H9 (cell line): ENCODE results near the gene LARP6. TPM values are rescaled to one million over a fixed set of nuclear protein-coding genes. Genes with fewer than 3 reads are reported as not detected.

Source experiments
- DNase-seq: peaks from one replicate; pipeline ENCODE4 v3.0.0-alpha.2; 2017
- H2AFZ ChIP-seq: one replicate; pipeline ENCODE4 v1.6.1; 2013; ENCODE audit warnings: mild to moderate bottlenecking, low read length, control low read depth, moderate library complexity
- H2AK5ac ChIP-seq: 2 replicates; pipeline ENCODE4 v1.6.1; 2013; ENCODE audit warnings: low read length, control low read depth, mixed read lengths; ENCODE audit not compliant: insufficient read length
- H2BK120ac ChIP-seq: one replicate; pipeline ENCODE4 v1.6.1; 2013; ENCODE audit warnings: low read depth, mild to moderate bottlenecking, low read length, control low read depth, inconsistent platforms; ENCODE audit not compliant: poor library complexity, severe bottlenecking
- H2BK12ac ChIP-seq: 2 replicates; pipeline ENCODE4 v1.6.1; 2013; ENCODE audit warnings: low read length, control low read depth, mixed read lengths, low read depth; ENCODE audit not compliant: insufficient read length
- H2BK15ac ChIP-seq: 2 replicates; pipeline ENCODE4 v1.6.1; 2013; ENCODE audit warnings: low read depth, low read length, control low read depth
- H2BK20ac ChIP-seq: one replicate; pipeline ENCODE4 v1.6.1; 2013; ENCODE audit warnings: low read depth, mild to moderate bottlenecking, low read length, control low read depth, inconsistent platforms; ENCODE audit not compliant: poor library complexity, severe bottlenecking
- H2BK5ac ChIP-seq: 2 replicates; pipeline ENCODE4 v1.6.1; 2013; ENCODE audit warnings: low read length, control low read depth, mixed read lengths; ENCODE audit not compliant: insufficient read length
- H3K14ac ChIP-seq: 2 replicates; pipeline ENCODE4 v1.6.1; 2013; ENCODE audit warnings: low read length, control low read depth; ENCODE audit not compliant: insufficient read depth
- H3K18ac ChIP-seq: 2 replicates; pipeline ENCODE4 v1.6.1; 2013; ENCODE audit warnings: low read depth, mild to moderate bottlenecking, mixed read lengths, low read length, control low read depth; ENCODE audit not compliant: insufficient read length
- H3K23ac ChIP-seq: 2 replicates; pipeline ENCODE4 v1.6.1; 2013; ENCODE audit warnings: low read length, control low read depth, mixed read lengths, low read depth; ENCODE audit not compliant: insufficient read length
- H3K23me2 ChIP-seq: 2 replicates; pipeline ENCODE4 v1.6.1; 2013; ENCODE audit warnings: low read depth, mild to moderate bottlenecking, mixed read lengths, low read length, control low read depth; ENCODE audit not compliant: insufficient read length, poor library complexity, severe bottlenecking
- H3K27ac ChIP-seq: 2 replicates; pipeline ENCODE4 v1.5.1; 2013; ENCODE audit warnings: low read length, control low read depth, mixed read lengths, low read depth; ENCODE audit not compliant: insufficient read length
- H3K27me3 ChIP-seq: 2 replicates; pipeline ENCODE4 v1.6.1; 2013; ENCODE audit warnings: low read length, control low read depth, inconsistent platforms; ENCODE audit not compliant: insufficient read depth
- H3K4ac ChIP-seq: 2 replicates; pipeline ENCODE4 v1.6.1; 2013; ENCODE audit warnings: low read depth, mild to moderate bottlenecking, control low read depth, inconsistent platforms, low read length, moderate library complexity
- H3K4me1 ChIP-seq: 2 replicates; pipeline ENCODE4 v1.6.1; 2013; ENCODE audit warnings: low read length, control low read depth, inconsistent platforms; ENCODE audit not compliant: insufficient read depth
- H3K4me2 ChIP-seq: 2 replicates; pipeline ENCODE4 v1.6.1; 2013; ENCODE audit warnings: low read length, control low read depth, mixed read lengths; ENCODE audit not compliant: insufficient read length, insufficient read depth
- H3K56ac ChIP-seq: 2 replicates; pipeline ENCODE4 v1.6.1; 2013; ENCODE audit warnings: low read depth, mild to moderate bottlenecking, mixed read lengths, low read length, control low read depth; ENCODE audit not compliant: insufficient read length
- H3K79me1 ChIP-seq: 2 replicates; pipeline ENCODE4 v1.6.1; 2013; ENCODE audit warnings: low read depth, mild to moderate bottlenecking, moderate library complexity, low read length, control low read depth, inconsistent platforms; ENCODE audit not compliant: insufficient read depth, poor library complexity, severe bottlenecking
- H3K79me2 ChIP-seq: 2 replicates; pipeline ENCODE4 v1.6.1; 2013; ENCODE audit warnings: low read length, control low read depth, inconsistent platforms; ENCODE audit not compliant: insufficient read depth
- H3K9ac ChIP-seq: 2 replicates; pipeline ENCODE4 v1.6.1; 2013; ENCODE audit warnings: low read length, control low read depth, mixed read lengths; ENCODE audit not compliant: insufficient read length; ENCODE audit errors: extremely low read depth
- H3K9me3 ChIP-seq: one replicate; pipeline ENCODE4 v1.6.1; 2013; ENCODE audit warnings: low read depth, low read length, inconsistent platforms; ENCODE audit not compliant: control insufficient read depth
- H3T11ph ChIP-seq: one replicate; pipeline ENCODE4 v1.6.1; 2013; ENCODE audit warnings: mild to moderate bottlenecking, low read length, control low read depth, inconsistent platforms
- H4K20me1 ChIP-seq: one replicate; pipeline ENCODE4 v1.6.1; 2013; ENCODE audit not compliant: control insufficient read depth, insufficient read length, insufficient read depth
- H4K5ac ChIP-seq: 2 replicates; pipeline ENCODE4 v1.6.1; 2013; ENCODE audit warnings: low read depth, mild to moderate bottlenecking, mixed read lengths, low read length, control low read depth; ENCODE audit not compliant: insufficient read length
- H4K8ac ChIP-seq: replicated peaks from 2 replicates; pipeline ENCODE4 v1.6.1; 2013; ENCODE audit warnings: low read length, control low read depth, mixed read lengths, low read depth; ENCODE audit not compliant: insufficient read length
- H4K91ac ChIP-seq: 2 replicates; pipeline ENCODE4 v1.6.1; 2013; ENCODE audit warnings: low read depth, mild to moderate bottlenecking, moderate library complexity, mixed read lengths, low read length, control low read depth; ENCODE audit not compliant: insufficient read length
- H3K27ac Mint-ChIP-seq, 3 experiments: 2 replicates in 2 of 3; 3 replicates in 1 of 3; pipeline ENCODE4 v1.8.0; 2020 to 2021; ENCODE audit warnings: mixed read lengths in 3 of 3, mild to moderate bottlenecking in 1 of 3, moderate library complexity in 1 of 3
- H3K27me3 Mint-ChIP-seq: 2 replicates; pipeline ENCODE4 v1.8.0; 2021; ENCODE audit warnings: low read depth, mild to moderate bottlenecking, moderate library complexity, mixed read lengths
- H3K36me3 Mint-ChIP-seq, 3 experiments: 2 replicates in 2 of 3; 3 replicates in 1 of 3; pipeline ENCODE4 v1.8.0; 2020 to 2021; ENCODE audit warnings: low read depth in 3 of 3, mixed read lengths in 3 of 3; ENCODE audit not compliant: insufficient read depth in 1 of 3
- H3K4me1 Mint-ChIP-seq, 2 experiments: 2 replicates each; pipeline ENCODE4 v1.8.0; 2020; ENCODE audit warnings: mixed read lengths in 2 of 2
- H3K4me3 Mint-ChIP-seq, 2 experiments: 2 replicates in 1 of 2; 3 replicates in 1 of 2; pipeline ENCODE4 v1.8.0; 2020 to 2021; ENCODE audit warnings: mild to moderate bottlenecking in 2 of 2, mixed read lengths in 2 of 2, moderate library complexity in 1 of 2
- H3K9me3 Mint-ChIP-seq, 2 experiments: 2 replicates in 1 of 2; 3 replicates in 1 of 2; pipeline ENCODE4 v1.8.0; 2020; ENCODE audit warnings: mild to moderate bottlenecking in 2 of 2, mixed read lengths in 2 of 2, moderate library complexity in 1 of 2
- CTCF ChIP-seq: fragments of 200-600 bp; sonication (generic); conservative IDR thresholded peaks from 3 replicates; pipeline ENCODE4 v1.8.0; 2021; ENCODE audit warnings: antibody characterized with exemption, mild to moderate bottlenecking
- WGBS: extraction: QIAGEN DNeasy Blood & Tissue Kit; methylation state at CpG from one replicate; pipeline ENCODE4 v1.1.7; 2013; ENCODE audit warnings: missing lambda C conversion rate, low lambda C conversion rate, mixed read lengths; ENCODE audit not compliant: insufficient read length; ENCODE audit errors: extremely low coverage; 5-methylcytosine and 5-hydroxymethylcytosine counted together
- total RNA-seq: library from RNA; stranded (reverse); gene quantifications from 2 replicates; pipeline ENCODE4 v1.2.1, GENCODE V29; 2021

Gene LARP6
- total RNA-seq, 1 experiment from 2014 or later, result 18.9 TPM

- H3K4me2 ChIP-seq, result no peak overlapping the region
- no peaks in the 10 kb centered on the region for H3K23me2 ChIP-seq
- no peak for DNase-seq
- no peak overlapping the region for H4K91ac ChIP-seq
- no peaks in the 10 kb centered on the region for H4K20me1 ChIP-seq
- no peak overlapping the region for H2BK5ac ChIP-seq
- H3K9ac ChIP-seq, result no peak overlapping the region
- no CpG with 5 or more reads among the region's 3 CpGs for WGBS
- no peak overlapping the region for H2BK120ac ChIP-seq
- H2BK12ac ChIP-seq, result no peak overlapping the region
- H3K4me1 Mint-ChIP-seq, result peaks cover 2 to 25% of the 10 kb centered on the region in 2 experiments; a peak in 3 of 4 replicates
- peaks cover 0 to 3% of the 10 kb centered on the region in 2 experiments; a peak in 2 of 5 replicates for H3K9me3 Mint-ChIP-seq
- no peak overlapping the region for H2BK15ac ChIP-seq
- no peaks in the 10 kb centered on the region for H3K4me1 ChIP-seq
- H3T11ph ChIP-seq, result no peak overlapping the region
- H3K27ac ChIP-seq, result no peak overlapping the region
- H2BK20ac ChIP-seq, result no peak overlapping the region
- no peak overlapping the region for H3K4ac ChIP-seq
- no peak overlapping the region for H3K18ac ChIP-seq
- no peak overlapping the region for H3K23ac ChIP-seq
- no peak overlapping the region for H3K56ac ChIP-seq
- H2AFZ ChIP-seq, result no peak overlapping the region
- H4K5ac ChIP-seq, result no peak overlapping the region
- no peak overlapping the region for H3K27ac Mint-ChIP-seq
- TF ChIP-seq CTCF, result no peak
- no peaks in the 10 kb centered on the region for H3K79me2 ChIP-seq
- peaks cover 3% of the 10 kb centered on the region; the same call in 1 of the 2 replicates for H3K27me3 Mint-ChIP-seq
- H3K79me1 ChIP-seq, result no peaks in the 10 kb centered on the region
- H3K4me3 Mint-ChIP-seq, result no peak overlapping the region
- H3K27me3 ChIP-seq, result no peaks in the 10 kb centered on the region
- H3K14ac ChIP-seq, result no peak overlapping the region
- H3K9me3 ChIP-seq, result no peaks in the 10 kb centered on the region
- no peak overlapping the region for H2AK5ac ChIP-seq
- H3K36me3 Mint-ChIP-seq, result no peaks in the 10 kb centered on the region
- no peak overlapping the region for H4K8ac ChIP-seq
Measured at GRCh38 chr15:70783041-70783440, 70.9 kb downstream of the LARP6 start.
